A549 (cell line): ENCODE measurements around the gene OTOP2. TPM values are rescaled to one million over a fixed set of nuclear protein-coding genes. Genes with fewer than 3 reads are reported as not detected.
A peak's percentile ranks its signal among the peaks of the same experiment; 100 is the strongest.

Experiments
- ATAC-seq, 2 experiments: fragments of 200-7000 bp in 1 of 2; fragments of >200 bp in 1 of 2; cut with Nextera tagmentation in 1 of 2; cut with Tn5 transposase in 1 of 2; 3 replicates each; pipeline versions ENCODE4 v1.8.0 to v1.9.1; 2018 to 2020; ENCODE audit warnings: mild to moderate bottlenecking in 1 of 2, moderate library complexity in 1 of 2
- CTCF ChIA-PET: fragments of 300-600 bp; sonication (Branson Sonifier 250); formaldehyde crosslinking; extraction: SDS; loops from one replicate; lab custom pipeline; 2021; ENCODE audit warnings: antibody characterized with exemption, inconsistent platforms; lab: Yijun Ruan, JAX
- POLR2A ChIA-PET: fragments of 350-600 bp; formaldehyde crosslinking; extraction: SDS; loops from one replicate; lab custom pipeline; 2021; ENCODE audit warnings: antibody characterized with exemption, inconsistent platforms; lab: Yijun Ruan, JAX
- DNase-seq, 2 experiments: peaks; one replicate each; pipeline versions ENCODE4 v3.0.0 to v3.0.0-alpha.2; 2011 to 2016; ENCODE audit warnings: low read depth in 1 of 2, low spot score in 1 of 2
- FAIRE-seq: peaks from 2 replicates; lab custom pipeline; 2011; peaks lifted over from hg19 to GRCh38; lab: Jason Lieb, UNC
- H3K27ac ChIP-seq, 2 experiments: fragments of >200 bp; sonication (Bioruptor Twin); formaldehyde crosslinking; 3 replicates each; pipeline ENCODE4 v1.5.1; 2016 to 2017
- H3K4me1 ChIP-seq: fragments of >200 bp; sonication (Bioruptor Twin); formaldehyde crosslinking; 3 replicates; pipeline ENCODE4 v1.6.1; 2016
- H3K4me2 ChIP-seq: fragments of >200 bp; sonication (Bioruptor Twin); formaldehyde crosslinking; 3 replicates; pipeline ENCODE4 v1.6.1; 2016
- H3K4me3 ChIP-seq: fragments of >200 bp; sonication (Bioruptor Twin); formaldehyde crosslinking; 3 replicates; pipeline ENCODE4 v1.5.1; 2016
- H3K9me3 ChIP-seq: fragments of >200 bp; sonication (Bioruptor Twin); formaldehyde crosslinking; 3 replicates; pipeline ENCODE4 v1.6.1; 2016
- CBX2 ChIP-seq: fragments of 200-600 bp; sonication (generic); IDR thresholded peaks from 2 replicates; pipeline ENCODE4 v1.6.1; 2016; ENCODE audit warnings: low read depth, mild to moderate bottlenecking, borderline replicate concordance
- CHD2 ChIP-seq: fragments of 150-350 bp; IDR thresholded peaks from 2 replicates; pipeline ENCODE4 v1.6.1; 2014; ENCODE audit warnings: low read length; ENCODE audit not compliant: partially characterized antibody
- EHMT2 ChIP-seq: fragments of 200-600 bp; sonication (generic); IDR thresholded peaks from 2 replicates; pipeline ENCODE4 v1.6.1; 2016; ENCODE audit warnings: antibody characterized with exemption, low read depth, mild to moderate bottlenecking, moderate library complexity
- ELK1 ChIP-seq: fragments of 150-350 bp; IDR thresholded peaks from 2 replicates; pipeline ENCODE4 v1.6.1; 2014; ENCODE audit warnings: low read depth, mild to moderate bottlenecking, low read length
- HEYL ChIP-seq: fragments of 250-450 bp; sonication (Bioruptor Pico); IDR thresholded peaks from 2 replicates; pipeline ENCODE4 v1.8.0; 2021; ENCODE audit warnings: mild to moderate bottlenecking, moderate library complexity
- HOXB13 ChIP-seq: fragments of 250-450 bp; sonication (Bioruptor Pico); IDR thresholded peaks from 2 replicates; pipeline ENCODE4 v1.5.0; 2020; ENCODE audit warnings: low read depth, mild to moderate bottlenecking, moderate library complexity
- KDM1A ChIP-seq: fragments of 200-600 bp; sonication (generic); IDR thresholded peaks from 2 replicates; pipeline ENCODE4 v1.6.1; 2016; ENCODE audit warnings: low read depth, mild to moderate bottlenecking
- KDM5A ChIP-seq: fragments of 200-600 bp; sonication (generic); IDR thresholded peaks from 2 replicates; pipeline ENCODE4 v1.6.1; 2016; ENCODE audit warnings: antibody characterized with exemption, mild to moderate bottlenecking
- MAZ ChIP-seq: fragments of 150-350 bp; IDR thresholded peaks from 2 replicates; pipeline ENCODE4 v1.6.1; 2014; ENCODE audit warnings: antibody characterized with exemption, low read depth, low read length, borderline replicate concordance
- MYC ChIP-seq: IDR thresholded peaks from 2 replicates; pipeline ENCODE4 v1.6.1; 2012; ENCODE audit warnings: mild to moderate bottlenecking, inconsistent platforms, low read length, improper control_type of control experiment, borderline replicate concordance
- NFE2L2 ChIP-seq: fragments of 150-350 bp; conservative IDR thresholded peaks from 2 replicates; pipeline ENCODE4 v1.6.1; 2014; ENCODE audit warnings: low read length
- POLR2A ChIP-seq: IDR thresholded peaks from 2 replicates; pipeline ENCODE4 v1.6.1; 2012; ENCODE audit warnings: mild to moderate bottlenecking, low read length
- REST ChIP-seq: fragments of 200-600 bp; sonication (generic); IDR thresholded peaks from 2 replicates; pipeline ENCODE4 v1.6.1; 2016; ENCODE audit warnings: antibody characterized with exemption, mild to moderate bottlenecking, moderate library complexity
- SMC3 ChIP-seq: fragments of >200 bp; sonication (Bioruptor Twin); formaldehyde crosslinking; IDR thresholded peaks from 3 replicates; pipeline ENCODE4 v1.6.1; 2018; ENCODE audit warnings: inconsistent platforms
- ZNF302 ChIP-seq: fragments of 250-450 bp; sonication (Bioruptor Pico); IDR thresholded peaks from 2 replicates; pipeline ENCODE4 v1.9.0; 2021; ENCODE audit warnings: inconsistent platforms, mild to moderate bottlenecking, moderate library complexity
- WGBS: methylation state at CpG from one replicate; pipeline ENCODE4 v1.1.6; 2017; ENCODE audit errors: missing lambda C conversion rate; 5-methylcytosine and 5-hydroxymethylcytosine counted together
- polyA plus RNA-seq, 4 experiments: library from polyadenylated mRNA; depleted of rRNA in 3 of 4; stranded (reverse); fragments of >200 nt; fragmentation: RNase III in 1 of 4; extraction: RNeasy Plus Mini Kit Qiagen cat#74134 plus additional on column Dnase treatment in 1 of 4; gene quantifications; 2 replicates in 3 of 4; 3 replicates in 1 of 4; pipeline ENCODE4 v1.2.3, GENCODE V29; 2011 to 2017
- TF ChIP-seq, protein P1 (sequence below): fragments of >200 bp; sonication (Bioruptor Twin); formaldehyde crosslinking; IDR thresholded peaks from 2 replicates; pipeline ENCODE4 v1.6.1; 2016
- TF ChIP-seq, protein P2 (sequence below): fragments of 250-450 bp; sonication (Bioruptor Pico); IDR thresholded peaks from 2 replicates; pipeline ENCODE4 v1.5.0; 2020; ENCODE audit warnings: low read depth, mild to moderate bottlenecking, moderate library complexity

Gene OTOP2
- polyA plus RNA-seq, 2 of the 4 experiments (the other 2 are of a cell fraction), result 0.06 TPM; not detected in 1

DNA sequence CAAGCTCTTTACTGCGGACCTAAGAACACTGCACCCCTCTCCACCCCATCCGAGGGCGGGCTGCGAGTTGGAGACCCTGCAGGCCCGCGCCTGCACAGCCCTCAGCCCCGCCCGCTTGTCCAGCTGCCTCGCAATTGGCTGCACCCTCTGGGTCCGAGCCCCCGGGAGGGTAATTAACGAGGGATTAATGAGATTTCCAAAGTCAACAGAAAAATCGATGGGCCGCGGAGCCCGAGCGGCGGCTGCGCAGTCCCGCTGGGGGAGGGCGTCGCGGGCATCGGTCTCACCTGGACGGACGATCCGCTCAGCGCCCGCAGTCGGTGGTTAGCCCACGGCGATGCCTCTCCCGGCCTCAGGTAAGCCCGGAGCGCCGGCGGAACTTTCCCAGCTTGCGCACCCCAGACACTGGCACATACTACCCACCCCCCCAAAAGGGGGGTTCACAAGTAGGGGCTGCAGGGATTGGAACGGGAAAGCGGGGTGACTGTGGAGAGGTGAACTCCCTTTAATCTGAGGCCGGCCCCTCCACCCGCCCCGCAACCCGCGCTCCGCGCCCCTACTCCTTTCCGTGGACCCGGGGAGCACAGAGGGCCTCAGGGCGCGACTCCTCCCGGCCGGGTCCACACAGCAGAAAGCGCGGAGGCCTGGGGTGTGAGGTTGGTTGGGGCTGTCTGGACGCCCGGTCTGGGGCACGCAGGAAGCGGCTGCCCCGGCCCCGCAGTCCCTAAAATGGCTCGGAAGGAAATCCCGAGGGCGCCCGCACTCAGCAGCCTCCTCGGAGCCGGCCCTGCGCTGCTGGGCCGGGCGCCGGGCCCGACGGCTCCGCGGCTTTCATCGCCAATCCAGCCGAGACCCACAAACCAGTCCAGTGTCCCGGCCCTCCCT lies 11.8 kb downstream of the OTOP2 start, which contains the start of gene OTOP3 (continued):
- TF ChIP-seq, protein P1, sequence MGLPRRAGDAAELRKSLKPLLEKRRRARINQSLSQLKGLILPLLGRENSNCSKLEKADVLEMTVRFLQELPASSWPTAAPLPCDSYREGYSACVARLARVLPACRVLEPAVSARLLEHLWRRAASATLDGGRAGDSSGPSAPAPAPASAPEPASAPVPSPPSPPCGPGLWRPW, result no peak
- TF ChIP-seq ELK1 (no peak), HOXB13 (no peak), NFE2L2 (no peak), REST (no peak), SMC3 (no peak), POLR2A (no peak), MYC (no peak)

GRCh38 chr17:74936470-74936799 lies 12.4 kb downstream of the OTOP2 start:
- ATAC-seq, result no peak
- POLR2A ChIA-PET, result no interaction called here

GRCh38 chr17:74937064-74938051 lies 13.3 kb downstream of the OTOP2 start:
- Histone ChIP-seq H3K4me3 (no peak overlapping the region), H3K9me3 (no peaks in the 10 kb centered on the region), H3K4me2 (no peak overlapping the region), H3K4me1 (no peaks in the 10 kb centered on the region), H3K27ac (no peak overlapping the region)
- POLR2A ChIA-PET, result interaction anchor here (0.9 kb wide), 1 partner anchor 76 kb away, joined by 3 read pairs; no protein-coding TSS in a partner anchor
- ATAC-seq, result no peak
- DNase-seq, result no peak
- FAIRE-seq, result no peak
- TF ChIP-seq KDM1A (no peak), REST (peak; percentile 88), CBX2 (no peak), EHMT2 (peak; percentile 64; the same call in 1 of the 2 replicates)
- CTCF ChIA-PET, result interaction anchor here (0.9 to 42.3 kb wide), 4 partner anchors 4 to 177 kb away, joined by 4 to 1448 read pairs (median 726); partner anchors contain the start of genes HID1, MRPL58, OTOP2 and OTOP3
- WGBS, result 52% methylated on average over 11 of the region's 11 CpGs

More at GRCh38 chr17:74936470-74936799, 12.4 kb downstream of the OTOP2 start:
- TF ChIP-seq, protein P2, sequence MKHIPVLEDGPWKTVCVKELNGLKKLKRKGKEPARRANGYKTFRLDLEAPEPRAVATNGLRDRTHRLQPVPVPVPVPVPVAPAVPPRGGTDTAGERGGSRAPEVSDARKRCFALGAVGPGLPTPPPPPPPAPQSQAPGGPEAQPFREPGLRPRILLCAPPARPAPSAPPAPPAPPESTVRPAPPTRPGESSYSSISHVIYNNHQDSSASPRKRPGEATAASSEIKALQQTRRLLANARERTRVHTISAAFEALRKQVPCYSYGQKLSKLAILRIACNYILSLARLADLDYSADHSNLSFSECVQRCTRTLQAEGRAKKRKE (CRISPR knock-in tag), result no peak
- no peak for TF ChIP-seq CHD2
- TF ChIP-seq HEYL, result no peak
- no peak for TF ChIP-seq MAZ
- no peak for TF ChIP-seq SMC3
- no peak for TF ChIP-seq KDM5A
- TF ChIP-seq MYC, result no peak
- no peak for TF ChIP-seq ZNF302 (CRISPR knock-in tag)
- CTCF ChIA-PET, result interaction anchor here (0.9 to 42.3 kb wide), 4 partner anchors 4 to 178 kb away, joined by 4 to 1448 read pairs (median 726); partner anchors contain the start of genes HID1, MRPL58, OTOP2 and OTOP3
- Histone ChIP-seq H3K4me1 (peaks cover 4% of the 10 kb centered on the region; the same call in 2 of the 3 replicates), H3K4me3 (no peak overlapping the region), H3K9me3 (no peaks in the 10 kb centered on the region), H3K4me2 (no peak overlapping the region), H3K27ac (no peak overlapping the region)
- WGBS, result 46% methylated on average over 11 of the region's 12 CpGs
- DNase-seq (no peak), FAIRE-seq (no peak)
